ENCODE results near the gene THRA.

DNA sequence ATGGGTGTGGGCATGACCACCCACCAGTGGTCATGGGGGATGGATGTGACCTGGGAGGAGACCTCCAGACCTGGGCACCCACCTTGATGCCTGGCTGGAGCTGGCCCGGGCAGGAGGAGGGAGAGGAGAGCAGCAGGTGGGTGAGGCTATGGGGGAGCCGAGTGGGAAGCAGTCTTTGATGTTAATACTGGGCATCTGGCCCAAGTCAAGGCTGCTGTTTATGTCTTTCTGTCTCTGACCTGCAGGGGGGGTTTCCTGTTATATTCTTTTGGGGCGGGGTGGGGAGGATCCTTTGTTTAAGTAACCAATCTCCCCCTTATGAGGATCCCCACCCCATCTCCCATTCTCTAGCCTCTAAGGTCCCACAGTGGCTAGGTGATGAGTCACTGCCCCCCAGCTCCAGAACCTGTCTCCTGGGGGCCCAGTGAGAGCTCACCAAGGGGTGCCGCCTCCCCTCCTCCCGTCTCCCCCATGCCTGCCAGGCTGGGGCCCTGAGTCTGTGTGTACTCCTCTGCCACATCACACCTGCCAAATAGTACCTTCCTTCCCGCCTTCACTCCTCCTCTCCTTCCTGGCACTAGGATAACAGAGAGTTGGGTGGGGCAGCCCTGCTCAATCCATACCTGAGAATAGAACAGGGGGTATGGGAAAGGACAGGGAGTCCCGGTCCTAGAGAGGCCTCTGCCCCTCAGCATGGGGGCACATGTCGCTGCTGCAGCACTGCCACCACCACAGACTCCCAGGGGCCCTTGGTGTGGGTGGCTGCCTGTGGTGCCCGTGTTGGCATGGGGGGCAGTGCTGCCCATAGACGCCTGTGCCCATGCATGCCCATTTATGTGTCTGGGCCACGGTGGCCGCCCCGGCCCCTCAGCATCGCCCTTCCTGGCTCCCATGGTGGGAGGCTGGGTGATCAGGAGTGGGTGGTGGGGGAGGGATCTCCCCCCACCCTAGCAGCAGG is 7.3 kb downstream of the THRA start:
- TF ChIP-seq, protein P1, sequence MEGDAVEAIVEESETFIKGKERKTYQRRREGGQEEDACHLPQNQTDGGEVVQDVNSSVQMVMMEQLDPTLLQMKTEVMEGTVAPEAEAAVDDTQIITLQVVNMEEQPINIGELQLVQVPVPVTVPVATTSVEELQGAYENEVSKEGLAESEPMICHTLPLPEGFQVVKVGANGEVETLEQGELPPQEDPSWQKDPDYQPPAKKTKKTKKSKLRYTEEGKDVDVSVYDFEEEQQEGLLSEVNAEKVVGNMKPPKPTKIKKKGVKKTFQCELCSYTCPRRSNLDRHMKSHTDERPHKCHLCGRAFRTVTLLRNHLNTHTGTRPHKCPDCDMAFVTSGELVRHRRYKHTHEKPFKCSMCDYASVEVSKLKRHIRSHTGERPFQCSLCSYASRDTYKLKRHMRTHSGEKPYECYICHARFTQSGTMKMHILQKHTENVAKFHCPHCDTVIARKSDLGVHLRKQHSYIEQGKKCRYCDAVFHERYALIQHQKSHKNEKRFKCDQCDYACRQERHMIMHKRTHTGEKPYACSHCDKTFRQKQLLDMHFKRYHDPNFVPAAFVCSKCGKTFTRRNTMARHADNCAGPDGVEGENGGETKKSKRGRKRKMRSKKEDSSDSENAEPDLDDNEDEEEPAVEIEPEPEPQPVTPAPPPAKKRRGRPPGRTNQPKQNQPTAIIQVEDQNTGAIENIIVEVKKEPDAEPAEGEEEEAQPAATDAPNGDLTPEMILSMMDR (IDR thresholded peaks at IDR 0.05), result peak; percentile 10 to 17
- TF ChIP-seq POLR2AphosphoS5 (IDR thresholded peaks at IDR 0.05) (no peak), POLR2A (IDR thresholded peaks at IDR 0.05) (no peak)

Data from suprapubic skin (tissue), 4 donors.